Left cardiac atrium (tissue), 4 donors: Measurements from ENCODE around the gene LHPP. TPM values are rescaled to one million over a fixed set of nuclear protein-coding genes. Genes with fewer than 3 reads are reported as not detected.

Source experiments
- ATAC-seq, 2 donors: fragments of 200-7000 bp; cut with Tn5 transposase; one replicate each; pipeline ENCODE4 v1.9.1; 2020; ENCODE audit warnings: mild to moderate bottlenecking in 2 of 2, moderate library complexity in 2 of 2
- DNase-seq: peaks from one replicate; pipeline ENCODE4 v3.0.0-alpha.2; 2020
- intact Hi-C, 2 donors: fragments of 100-400 bp; cut with DNase I; formaldehyde crosslinking; loops; one replicate each; pipeline versions ENCODE4 v1.14.1 to v1.15.1; 2022 to 2023
- total RNA-seq, 2 donors: library from RNA; stranded (reverse); fragmentation: NEBNext Ultra II Directional; extraction: Animal tissue kit (Norgen Biotek cat#: 25700); gene quantifications; one replicate each; pipeline ENCODE4 v1.2.1, GENCODE V29; 2021
- donor health status: DM: no; HTN: yes; CAD: no.
- donor health status: DM: no; HTN: yes; CAD: no; lungs with severe emphysema.
- donor health status: DM: yes; HTN: yes; CAD: no.
- donor health status: Dilated cardiomyopathy.

The LHPP gene
- total RNA-seq, 2 donors from 2014 or later, result 11.6 to 16.4 TPM

GRCh38 chr10:124619195-124619594 is 157.6 kb downstream of the LHPP start:
- intact Hi-C loops, result no loop called here
- ATAC-seq (no peak), DNase-seq (no peak)

GRCh38 chr10:124619802-124620490 is 158.3 kb downstream of the LHPP start:
- intact Hi-C loops, result loop anchor here (5.0 to 10.0 kb wide), 3 partner anchors 53 to 122 kb away; partner anchors contain the start of gene FAM53B (in 1 of the 2)
- ATAC-seq (no peak), DNase-seq (no peak)

GRCh38 chr10:124621637-124622036 is 160.0 kb downstream of the LHPP start:
- DNase-seq (no peak), ATAC-seq (peak; percentile 4 to 21)
- intact Hi-C loops, result loop anchor here (5.0 to 10.0 kb wide), 3 partner anchors 54 to 121 kb away; partner anchors contain the start of gene FAM53B (in 1 of the 2)

GRCh38 chr10:124622158-124622557 is 160.5 kb downstream of the LHPP start:
- DNase-seq, result no peak
- peak in 1 of 2 donors; percentile 8 for ATAC-seq
- intact Hi-C loops, result loop anchor here (5.0 to 10.0 kb wide), 3 partner anchors 55 to 120 kb away; partner anchors contain the start of gene FAM53B (in 1 of the 2)

GRCh38 chr10:124622866-124623536 is 161.4 kb downstream of the LHPP start:
- intact Hi-C loops, result loop anchor here (5.0 to 10.0 kb wide), 3 partner anchors 56 to 119 kb away; partner anchors contain the start of gene FAM53B (in 1 of the 2)
- DNase-seq (no peak), ATAC-seq (no peak)

- no peak for ATAC-seq
- no peak for DNase-seq
- intact Hi-C loops, result loop anchor here (5.0 to 10.0 kb wide), 3 partner anchors 57 to 118 kb away; partner anchors contain the start of gene FAM53B (in 1 of the 2)
These were observed 162.4 kb downstream of the LHPP start for GRCh38 chr10:124624006-124624405.

- intact Hi-C loops, result loop anchor here (5.0 to 10.0 kb wide), 3 partner anchors 57 to 118 kb away; partner anchors contain the start of gene FAM53B (in 1 of the 2)
These were observed 162.8 kb downstream of the LHPP start for GRCh38 chr10:124624466-124624865.

GRCh38 chr10:124624895-124625294 is 163.3 kb downstream of the LHPP start:
- no peak for DNase-seq
- intact Hi-C loops, result loop anchor here (5.0 to 10.0 kb wide), 4 partner anchors 47 to 117 kb away; partner anchors contain the start of gene FAM53B (in 1 of the 2)
- ATAC-seq, result no peak

More at GRCh38 chr10:124624466-124624865, 162.8 kb downstream of the LHPP start:
- ATAC-seq (no peak), DNase-seq (no peak)

- ATAC-seq (peak; percentile 14 to 33), DNase-seq (peak; percentile 66)
- intact Hi-C loops, result loop anchor here (5.0 to 10.0 kb wide), 2 partner anchors 46 to 81 kb away; no protein-coding TSS in a partner anchor
These were observed 164.2 kb downstream of the LHPP start for GRCh38 chr10:124625831-124626238.

- ATAC-seq (no peak), DNase-seq (no peak)
- intact Hi-C loops, result loop anchor here (5.0 to 10.0 kb wide), 2 partner anchors 45 to 82 kb away; no protein-coding TSS in a partner anchor
These were observed 165.2 kb downstream of the LHPP start for GRCh38 chr10:124626759-124627380.

GRCh38 chr10:124627866-124628675 is 166.4 kb downstream of the LHPP start:
- peak; percentile 23 to 38 for ATAC-seq
- intact Hi-C loops, result loop anchor here (5.0 to 10.0 kb wide), 2 partner anchors 44 to 83 kb away; no protein-coding TSS in a partner anchor
- DNase-seq, result no peak

GRCh38 chr10:124628676-124629021 is 167.0 kb downstream of the LHPP start:
- intact Hi-C loops, result loop anchor here (5.0 to 10.0 kb wide), 2 partner anchors 44 to 84 kb away; no protein-coding TSS in a partner anchor
- no peak for DNase-seq
- ATAC-seq, result no peak

GRCh38 chr10:124629415-124629814 is 167.8 kb downstream of the LHPP start:
- ATAC-seq (peak in 1 of 2 donors; percentile 45), DNase-seq (no peak)
- intact Hi-C loops, result loop anchor here (5.0 to 10.0 kb wide), 2 partner anchors 43 to 85 kb away; no protein-coding TSS in a partner anchor

GRCh38 chr10:124629842-124630241 is 168.2 kb downstream of the LHPP start:
- intact Hi-C loops, result loop anchor here (5.0 to 10.0 kb wide), 2 partner anchors 42 to 85 kb away; no protein-coding TSS in a partner anchor
- ATAC-seq (no peak), DNase-seq (no peak)

- intact Hi-C loops, result no loop called here
- ATAC-seq, result no peak
- no peak for DNase-seq
These were observed 168.9 kb downstream of the LHPP start for GRCh38 chr10:124630551-124630950.

- peak; percentile 61 to 68 for ATAC-seq
- intact Hi-C loops, result loop anchor here in 1 of 2 donors (2.0 kb wide), 1 partner anchor 109 kb away; no protein-coding TSS in a partner anchor
- peak; percentile 77 for DNase-seq
These were observed 170.5 kb downstream of the LHPP start for GRCh38 chr10:124632064-124632531.

- no peak for DNase-seq
- intact Hi-C loops, result loop anchor here in 1 of 2 donors (2.0 kb wide), 1 partner anchor 108 kb away; no protein-coding TSS in a partner anchor
- ATAC-seq, result no peak
These were observed 170.9 kb downstream of the LHPP start for GRCh38 chr10:124632566-124632965.
